GM18909 (cell line): ENCODE results near the gene LIPK.
"Not testable (repeated sequence)": the region's sequence is repeated elsewhere in the genome, so short reads cannot be mapped to it uniquely, and the experiment has no call there.

Source experiments
- ATAC-seq: cut with Tn5 transposase; IDR thresholded peaks from one replicate; pipeline ENCODE4 v1.9.1; 2021; ENCODE audit warnings: mild to moderate bottlenecking; ENCODE audit not compliant: unreplicated experiment, poor library complexity

LIPK gene

GRCh38 chr10:88709361-88709760 lies 3.3 kb downstream of the LIPK start:
- ATAC-seq: not testable (repeated sequence)

- ATAC-seq: no peak
These were observed 9.5 kb downstream of the LIPK start for GRCh38 chr10:88715517-88715916.

- no peak for ATAC-seq
These were observed 15.3 kb downstream of the LIPK start for GRCh38 chr10:88721392-88721791.

- no peak for ATAC-seq
These were observed 19.7 kb downstream of the LIPK start for GRCh38 chr10:88725798-88726197.

GRCh38 chr10:88728107-88728763 lies 22.2 kb downstream of the LIPK start:
- ATAC-seq: no peak

- no peak for ATAC-seq
These were observed 24.8 kb downstream of the LIPK start for GRCh38 chr10:88730864-88731263.

GRCh38 chr10:88731296-88731695 lies 25.2 kb downstream of the LIPK start:
- no peak for ATAC-seq

GRCh38 chr10:88733215-88733614 lies 27.2 kb downstream of the LIPK start:
- ATAC-seq: no peak

- ATAC-seq: no peak
These were observed 29.6 kb downstream of the LIPK start for GRCh38 chr10:88735661-88736060.

- ATAC-seq: not testable (repeated sequence)
These were observed 35.9 kb downstream of the LIPK start for GRCh38 chr10:88741921-88742320.

GRCh38 chr10:88742448-88742847 lies 36.4 kb downstream of the LIPK start:
- no peak for ATAC-seq

- ATAC-seq: no peak
These were observed 38.0 kb downstream of the LIPK start for GRCh38 chr10:88744002-88744401.

- no peak for ATAC-seq
These were observed 39.6 kb downstream of the LIPK start for GRCh38 chr10:88745633-88746032.

GRCh38 chr10:88754287-88754686 lies 48.2 kb downstream of the LIPK start:
- no peak for ATAC-seq

- ATAC-seq: peak; percentile 75
These were observed 49.7 kb downstream of the LIPK start for GRCh38 chr10:88755753-88756152.

- ATAC-seq: no peak
These were observed 50.6 kb downstream of the LIPK start for GRCh38 chr10:88756660-88757059.

- no peak for ATAC-seq
These were observed 53.5 kb downstream of the LIPK start, which contains the start of gene LIPN for GRCh38 chr10:88759366-88760101. Gene LIPN, plus strand, starts transcription at chr10:88760020. Its CDS starts 1,386 bp downstream, at chr10:88761406.

- no peak for ATAC-seq
These were observed 56.9 kb downstream of the LIPK start for GRCh38 chr10:88762906-88763305.

- ATAC-seq: no peak
These were observed 57.4 kb downstream of the LIPK start for GRCh38 chr10:88763441-88763840.

- ATAC-seq: peak; percentile 46
These were observed 58.1 kb downstream of the LIPK start for GRCh38 chr10:88764110-88764509.

- ATAC-seq: no peak
These were observed 59.8 kb downstream of the LIPK start for GRCh38 chr10:88765816-88766215.

- ATAC-seq: no peak
These were observed 63.3 kb downstream of the LIPK start for GRCh38 chr10:88769384-88769783.
